Skin epidermis (tissue), 12 donors: Measurements from ENCODE around the gene RAB3C.

ENCODE experiments used
- H3K27ac ChIP-seq, 21 experiments: fragments of 200-600 bp; sonication (generic) in 11 of 21; one replicate each; pipeline ENCODE4 v1.5.0; 2020; ENCODE audit warnings: mild to moderate bottlenecking in 3 of 21, inconsistent platforms in 2 of 21, moderate library complexity in 2 of 21
- H3K4me3 ChIP-seq, 7 experiments: fragments of 200-600 bp; sonication (generic) in 2 of 7; one replicate each; pipeline ENCODE4 v1.5.0; 2020; ENCODE audit warnings: inconsistent platforms in 2 of 7, mild to moderate bottlenecking in 2 of 7, moderate library complexity in 1 of 7

Gene RAB3C

DNA sequence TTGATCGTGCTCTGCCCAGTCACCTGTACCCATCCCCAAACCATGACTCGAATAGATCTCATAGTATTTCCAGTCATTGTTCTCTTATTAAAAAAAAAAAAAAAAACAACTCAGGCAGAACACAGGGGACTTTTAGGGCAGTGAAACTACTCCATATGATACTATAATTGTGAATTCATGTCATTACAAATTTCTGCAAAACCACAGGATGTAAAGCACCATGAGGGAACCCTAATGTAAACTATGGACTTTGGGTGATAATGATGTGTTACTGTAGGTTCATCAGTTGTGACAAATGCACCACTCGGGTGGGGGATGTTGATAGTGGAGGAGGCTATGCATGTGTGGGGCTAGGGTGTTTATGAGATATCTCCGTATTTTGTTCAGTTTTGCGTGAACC lies 133.8 kb downstream of the RAB3C start:
- H3K4me3 ChIP-seq = no peak overlapping the region
- no peak overlapping the region for H3K27ac ChIP-seq

DNA sequence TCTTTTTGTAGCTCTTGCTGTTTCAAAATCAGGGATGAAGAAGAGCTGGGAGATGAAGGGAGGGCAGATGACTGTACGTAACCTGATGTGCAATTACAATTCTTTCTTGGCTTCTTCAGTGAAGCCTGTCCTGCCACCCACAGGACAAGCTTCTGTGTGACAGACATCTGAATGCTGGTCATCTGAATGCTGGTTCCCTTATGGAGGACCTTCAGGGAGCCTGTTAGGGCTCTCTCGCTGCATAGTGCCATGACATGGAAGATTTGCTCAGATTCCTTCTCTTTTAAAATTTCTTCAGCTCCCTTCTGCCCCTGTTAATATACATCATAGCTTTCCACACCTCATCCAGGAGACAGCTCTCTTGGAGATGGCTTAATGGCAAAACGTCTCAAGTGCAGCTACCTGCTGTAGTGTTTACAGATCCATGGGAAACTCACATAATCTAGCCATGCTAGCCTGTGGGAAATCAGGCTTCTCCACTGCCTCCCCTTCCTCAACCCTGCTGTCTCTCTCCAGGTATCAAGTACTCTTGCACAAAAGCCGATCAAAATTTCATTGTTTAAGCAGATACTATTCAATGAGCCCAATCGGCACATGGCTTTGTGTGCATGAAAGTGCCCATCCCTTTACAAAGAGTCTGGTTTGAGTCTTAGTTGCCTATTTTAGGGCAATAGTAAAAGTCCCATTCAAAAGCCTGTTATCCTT lies 134.6 kb downstream of the RAB3C start:
- Histone ChIP-seq H3K4me3 (no peak overlapping the region), H3K27ac (no peak overlapping the region)

DNA sequence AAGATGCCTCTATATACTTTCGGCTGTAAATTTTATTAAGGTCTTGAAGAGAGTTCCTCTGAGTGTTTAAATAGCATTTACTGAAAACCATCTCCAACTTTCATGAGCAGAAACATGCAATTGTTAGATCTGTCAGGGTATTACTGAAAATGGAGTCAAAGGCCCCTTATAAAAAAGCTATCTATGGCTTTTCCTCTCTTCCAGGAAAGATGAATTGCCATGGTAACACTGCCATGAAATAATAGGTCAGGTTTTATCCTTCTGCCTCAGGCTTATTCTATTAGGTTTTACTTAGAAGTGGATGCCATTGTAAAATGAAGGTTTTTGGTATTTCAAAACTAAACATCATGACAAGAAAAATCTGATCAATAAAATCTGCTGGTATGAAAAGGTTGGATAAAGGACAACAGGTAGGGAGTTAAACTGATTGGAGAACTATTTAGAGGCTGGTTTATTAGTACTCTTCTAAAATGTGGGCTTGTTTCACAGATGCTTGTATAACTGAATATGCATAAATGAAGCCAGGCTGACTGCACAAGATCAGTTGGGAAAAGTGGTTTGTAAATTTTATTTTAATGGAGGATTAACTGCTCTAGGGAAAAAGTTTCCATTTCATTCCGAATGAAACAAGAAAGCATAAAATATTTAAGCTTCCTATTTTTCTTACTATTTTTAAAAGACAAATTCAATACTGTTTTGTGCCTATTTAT lies 135.5 kb downstream of the RAB3C start:
- Histone ChIP-seq H3K4me3 (no peak overlapping the region), H3K27ac (no peak overlapping the region)

DNA sequence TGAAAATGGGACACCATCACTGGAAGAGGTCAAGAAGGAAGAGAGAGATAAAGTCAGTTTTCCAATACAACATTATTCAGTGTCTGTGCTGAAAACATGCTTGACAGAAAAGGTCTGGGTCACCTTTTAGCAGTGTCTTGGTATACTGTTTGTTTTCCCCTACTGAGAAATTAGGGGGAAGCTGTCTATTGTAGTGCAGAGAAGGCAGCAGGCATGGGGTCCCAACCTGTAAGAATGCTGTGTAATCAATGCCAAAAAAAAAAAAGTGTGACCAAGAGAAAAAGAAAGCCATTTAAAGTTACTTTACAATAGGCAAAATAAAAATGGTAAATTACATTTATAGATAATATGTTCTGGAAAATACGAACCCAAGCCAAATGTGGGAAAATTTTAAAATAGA lies 139.3 kb downstream of the RAB3C start:
- H3K27ac ChIP-seq = no peak overlapping the region
- H3K4me3 ChIP-seq = no peak overlapping the region

DNA sequence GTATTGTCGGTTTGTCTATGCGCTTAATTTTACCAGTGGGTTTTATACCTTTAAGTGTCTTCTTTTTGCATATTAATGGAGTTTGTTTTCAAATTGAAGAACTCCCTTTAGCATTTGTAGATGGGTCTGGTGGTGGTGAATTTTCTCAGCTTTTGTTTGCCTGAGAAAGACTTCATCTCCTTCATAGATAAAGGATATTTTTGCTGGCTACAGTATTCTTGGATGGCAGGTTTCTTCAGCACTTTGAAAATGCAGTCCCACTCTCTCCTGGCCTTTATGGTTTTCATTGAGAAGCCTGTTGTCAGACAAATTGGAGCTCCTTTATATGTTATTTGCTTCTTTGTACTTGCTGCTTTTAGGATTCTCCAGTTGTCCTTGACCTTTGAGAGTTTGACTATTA lies 142.1 kb downstream of the RAB3C start:
- Histone ChIP-seq H3K4me3 (no peak overlapping the region), H3K27ac (no peak overlapping the region)

DNA sequence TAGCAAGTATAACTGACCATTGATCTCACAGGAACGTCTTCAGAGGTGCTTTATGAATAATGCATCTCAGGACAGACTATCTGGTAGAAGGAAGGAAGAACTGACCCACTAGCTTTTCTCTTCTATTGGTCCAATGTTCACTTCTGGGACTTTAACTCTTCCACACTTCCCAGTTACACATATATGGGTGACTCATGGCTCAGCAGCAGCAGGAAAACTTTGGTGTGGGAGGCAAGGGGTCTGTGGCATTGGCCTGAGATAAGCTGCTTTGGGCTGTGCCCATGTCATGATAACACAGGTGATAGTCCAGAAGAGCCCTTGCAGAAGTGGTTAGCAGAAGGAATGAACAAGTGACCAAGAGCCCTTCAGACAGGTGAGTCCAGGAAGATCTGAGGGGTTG lies 148.8 kb downstream of the RAB3C start:
- Histone ChIP-seq H3K27ac (no peak overlapping the region), H3K4me3 (no peak overlapping the region)

DNA sequence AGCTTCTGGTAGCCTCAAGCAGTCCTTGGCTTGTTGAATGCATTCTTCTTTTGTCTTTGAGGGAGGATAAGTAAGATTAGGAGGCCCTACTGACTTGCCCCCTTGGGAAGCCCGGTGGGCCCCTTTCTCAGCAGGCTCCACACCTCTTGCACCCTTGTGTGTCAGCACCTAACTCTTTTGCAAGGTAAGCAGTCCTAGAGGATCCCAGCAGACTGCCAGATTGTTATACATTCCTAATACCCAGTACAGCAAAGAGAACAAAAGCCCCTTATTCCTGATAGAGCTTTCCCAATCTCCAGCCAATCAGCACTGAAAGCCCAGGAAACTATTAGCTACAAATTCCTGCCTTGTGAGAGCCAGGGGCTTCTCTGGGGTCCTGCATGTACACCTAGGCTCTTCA lies 152.8 kb downstream of the RAB3C start:
- no peak overlapping the region for H3K27ac ChIP-seq
- H3K4me3 ChIP-seq = no peak overlapping the region

DNA sequence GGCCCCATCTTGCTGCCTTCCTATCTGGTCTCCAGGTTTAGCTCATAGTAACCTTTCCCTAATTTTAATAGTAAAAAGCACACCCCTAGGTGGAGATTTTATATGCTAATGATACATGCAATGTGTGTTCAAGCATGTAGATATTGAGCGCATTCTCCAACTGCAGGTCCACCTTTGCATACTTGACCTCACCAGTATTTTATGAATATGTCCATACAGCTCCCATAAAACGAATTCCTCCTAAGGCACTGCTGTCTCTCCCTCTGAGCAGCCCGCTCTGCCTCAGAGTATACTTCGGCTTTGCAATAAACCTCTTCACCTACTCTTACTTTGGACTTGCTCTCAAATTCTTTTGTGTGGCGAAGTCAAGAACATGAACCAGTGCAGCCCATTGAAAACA lies 153.3 kb downstream of the RAB3C start:
- Histone ChIP-seq H3K4me3 (no peak overlapping the region), H3K27ac (no peak overlapping the region)

DNA sequence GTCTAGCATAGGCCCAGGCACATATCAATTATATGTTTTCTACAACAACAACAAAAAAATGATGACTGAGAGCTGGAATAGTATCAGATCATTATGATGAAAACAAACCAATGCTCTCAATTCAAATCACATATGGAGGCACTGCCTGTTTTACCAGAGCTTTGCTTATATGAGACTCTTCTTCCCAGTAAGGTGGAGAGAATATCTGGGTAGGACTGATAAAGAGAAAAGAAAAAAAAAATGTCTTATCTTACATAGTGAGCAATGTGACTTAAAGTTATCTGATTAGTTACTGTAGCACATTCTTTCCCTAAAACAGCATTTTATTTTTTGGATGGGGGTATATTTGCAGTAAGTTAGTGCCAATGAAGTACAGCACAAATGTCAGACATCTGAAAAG lies 154.8 kb downstream of the RAB3C start:
- H3K27ac ChIP-seq = no peak overlapping the region
- H3K4me3 ChIP-seq = no peak overlapping the region

DNA sequence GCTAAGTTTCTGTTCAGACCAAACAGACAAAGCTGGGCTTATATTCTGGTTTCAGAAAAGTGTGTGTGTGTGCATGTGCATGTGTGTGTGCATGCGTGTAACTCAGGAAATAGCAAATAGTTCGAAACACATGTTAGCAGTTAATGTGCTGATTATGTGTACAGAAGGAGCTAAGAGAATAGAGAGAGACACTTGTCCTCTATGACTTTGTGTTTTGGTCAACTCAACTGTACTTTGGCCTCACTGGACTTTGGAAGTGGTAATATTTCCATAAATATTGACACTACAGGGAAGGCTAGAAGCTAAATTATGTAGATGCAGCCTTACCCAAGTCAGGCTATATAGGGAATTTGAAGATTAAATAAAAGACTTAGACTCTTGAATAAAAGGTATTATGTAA lies 155.5 kb downstream of the RAB3C start:
- H3K27ac ChIP-seq = no peak overlapping the region
- H3K4me3 ChIP-seq = no peak overlapping the region

DNA sequence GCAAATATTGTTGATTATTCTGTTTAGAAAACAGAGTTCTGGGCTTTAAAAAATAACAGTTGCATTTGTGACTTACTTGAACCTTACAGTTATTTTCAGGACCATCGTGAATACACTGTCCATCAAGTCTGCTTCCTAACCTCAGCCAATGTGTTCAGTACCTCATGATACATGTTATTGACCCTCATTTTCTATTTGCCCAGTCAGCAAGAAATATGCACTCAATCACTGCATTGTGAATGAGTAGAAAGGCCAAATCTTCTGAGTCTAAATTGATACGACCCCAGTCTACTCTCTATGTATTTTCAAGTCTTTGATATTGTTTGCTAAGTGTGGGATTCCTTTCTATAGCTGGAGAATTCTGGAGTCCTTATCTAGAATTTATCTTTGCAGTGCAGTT lies 156.2 kb downstream of the RAB3C start:
- Histone ChIP-seq H3K4me3 (no peak overlapping the region), H3K27ac (no peak overlapping the region)

DNA sequence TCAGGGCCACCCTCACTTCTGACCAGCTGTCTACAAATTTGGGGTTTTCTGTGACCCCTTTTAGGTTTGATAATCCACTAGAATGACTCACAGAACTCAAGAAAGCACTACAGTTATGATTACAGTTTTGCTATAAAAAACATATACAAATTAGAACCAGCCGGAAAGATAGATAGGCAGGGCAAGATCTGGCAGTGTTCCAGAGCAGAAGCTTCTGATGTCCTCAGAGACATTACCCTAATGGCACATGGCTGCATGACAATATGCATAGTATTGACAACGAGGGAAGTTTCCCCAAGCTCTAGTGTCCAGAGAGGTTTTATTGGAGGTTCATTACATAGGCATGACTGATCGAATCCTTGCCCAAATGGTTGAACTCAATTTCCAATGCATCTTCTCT lies 158.1 kb downstream of the RAB3C start:
- Histone ChIP-seq H3K27ac (no peak overlapping the region), H3K4me3 (no peak overlapping the region)

DNA sequence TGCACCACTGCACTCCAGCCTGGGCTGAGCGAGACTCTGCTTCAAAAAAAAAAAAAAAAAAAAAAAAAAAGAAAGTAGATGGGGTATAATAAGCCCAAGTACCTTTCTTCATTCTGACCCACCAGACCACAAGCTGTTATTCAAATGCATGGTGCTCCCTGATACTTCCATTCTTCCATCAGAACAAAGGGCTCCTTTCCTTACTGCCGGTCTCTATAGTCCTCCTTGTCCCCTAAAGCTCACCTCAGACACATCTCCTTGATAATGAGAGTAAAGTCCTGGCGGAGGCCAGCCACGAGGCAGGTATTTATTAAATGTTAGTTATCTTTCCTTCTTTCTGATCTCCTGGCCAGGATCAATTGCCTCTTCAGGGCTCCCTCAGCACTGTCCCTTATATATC lies 162.5 kb downstream of the RAB3C start:
- no peak overlapping the region for H3K27ac ChIP-seq
- no peak overlapping the region for H3K4me3 ChIP-seq

DNA sequence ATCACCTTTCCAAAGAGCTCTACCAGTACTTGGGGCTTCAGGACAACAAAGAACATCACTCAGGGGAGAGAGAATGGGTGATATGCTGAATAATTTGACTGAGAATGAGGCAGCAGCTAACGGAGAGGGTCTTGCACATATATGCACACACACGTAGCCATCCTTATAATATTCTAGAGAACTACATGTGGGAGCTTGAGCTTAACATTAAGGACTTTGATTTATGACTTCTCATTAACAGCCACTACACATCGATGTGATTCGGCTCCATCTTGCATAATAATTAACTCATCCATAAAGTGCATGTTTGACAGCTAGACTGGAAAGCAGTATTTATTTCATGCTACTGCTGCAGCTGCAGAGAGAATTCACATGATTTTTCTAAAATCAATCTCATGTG lies 163.4 kb downstream of the RAB3C start:
- no peak overlapping the region for H3K27ac ChIP-seq

DNA sequence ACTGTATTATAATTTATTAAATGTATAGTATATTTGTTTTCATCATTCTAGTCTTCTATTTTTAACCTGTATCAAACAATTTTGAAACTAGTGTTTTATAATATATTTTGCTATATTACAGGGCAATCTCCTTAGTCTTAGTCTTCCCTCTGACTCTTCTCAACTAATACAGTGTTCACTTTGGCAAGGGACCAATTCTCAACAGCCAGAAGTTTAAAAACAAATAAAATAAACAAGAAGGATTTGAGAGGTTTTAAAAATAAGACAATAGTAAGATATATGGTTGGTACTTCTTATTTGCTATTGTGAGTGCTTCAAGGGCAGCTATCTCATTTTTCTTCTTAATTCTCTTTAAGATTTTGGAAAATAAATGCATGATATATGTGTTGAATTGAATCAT lies 167.2 kb downstream of the RAB3C start:
- H3K4me3 ChIP-seq = no peak overlapping the region
- H3K27ac ChIP-seq = no peak overlapping the region

More for the DNA sequence above, 163.4 kb downstream of the RAB3C start:
- H3K4me3 ChIP-seq = no peak overlapping the region

DNA sequence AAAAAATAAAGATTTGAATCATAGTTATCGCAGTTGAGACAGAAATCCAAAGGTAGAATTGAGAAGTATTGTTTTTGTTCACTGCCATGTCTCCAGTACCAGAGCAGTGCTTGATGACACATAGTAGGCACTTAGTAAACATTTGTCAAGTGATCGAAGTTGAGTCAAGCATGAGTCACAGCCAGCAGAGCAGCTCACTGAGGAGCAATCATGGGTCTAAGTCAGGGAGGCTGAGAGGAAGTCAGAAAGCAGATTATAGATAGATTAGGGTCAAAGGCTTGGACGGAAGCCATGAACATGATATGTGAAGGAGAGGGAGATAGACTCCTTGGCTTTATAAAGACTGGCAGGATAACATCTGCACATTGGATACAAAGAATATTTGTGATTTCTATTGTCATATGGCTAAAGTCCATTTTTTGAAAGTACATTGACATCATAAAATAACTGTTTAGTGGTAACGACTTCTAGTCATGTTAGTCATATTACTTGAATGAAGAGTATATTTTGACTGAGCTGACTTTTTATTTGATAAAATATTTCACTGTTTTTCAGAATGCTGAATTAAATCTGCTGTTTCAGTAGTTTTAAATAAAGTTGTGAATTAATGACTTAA lies 168.5 kb downstream of the RAB3C start:
- Histone ChIP-seq H3K4me3 (no peak overlapping the region), H3K27ac (no peak overlapping the region)

DNA sequence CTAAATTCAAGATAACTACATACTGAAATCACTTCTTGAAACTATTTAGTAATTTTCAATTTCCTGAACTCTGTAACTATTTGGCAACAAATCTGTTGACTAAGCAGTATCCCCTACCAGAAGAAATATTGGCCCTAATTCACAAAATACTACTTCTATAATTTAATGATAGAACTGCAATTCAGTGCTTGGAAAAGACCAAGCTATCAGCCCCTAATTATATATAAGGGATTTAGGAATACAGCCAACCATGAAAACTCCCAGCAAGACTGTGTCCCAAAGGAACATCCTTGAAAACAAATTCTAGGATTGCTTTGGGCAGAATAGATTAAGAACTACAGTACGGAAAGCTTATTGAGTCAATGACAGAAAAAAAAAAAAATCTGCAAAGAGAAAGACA lies 169.2 kb downstream of the RAB3C start:
- Histone ChIP-seq H3K27ac (no peak overlapping the region), H3K4me3 (no peak overlapping the region)

DNA sequence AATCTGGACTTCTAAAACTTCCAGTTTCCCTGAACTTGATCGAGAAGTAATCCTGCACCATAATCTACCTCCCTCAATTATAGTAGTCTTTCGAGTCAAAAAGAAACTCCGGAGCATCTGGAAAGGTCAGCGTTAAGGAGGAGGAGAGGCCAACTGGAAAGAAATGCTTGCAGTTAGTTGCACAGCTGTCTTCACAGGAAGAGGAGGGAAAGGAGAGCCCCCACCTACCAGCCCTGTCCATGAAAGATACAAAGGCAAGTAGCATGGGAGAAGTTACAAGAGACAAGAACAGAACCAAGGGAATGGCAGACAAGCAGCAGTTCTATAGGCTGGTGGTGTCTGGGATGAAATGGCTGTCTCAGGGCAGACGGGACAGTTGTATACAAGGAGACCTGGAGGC lies 170.6 kb downstream of the RAB3C start:
- H3K27ac ChIP-seq = no peak overlapping the region
- H3K4me3 ChIP-seq = no peak overlapping the region

DNA sequence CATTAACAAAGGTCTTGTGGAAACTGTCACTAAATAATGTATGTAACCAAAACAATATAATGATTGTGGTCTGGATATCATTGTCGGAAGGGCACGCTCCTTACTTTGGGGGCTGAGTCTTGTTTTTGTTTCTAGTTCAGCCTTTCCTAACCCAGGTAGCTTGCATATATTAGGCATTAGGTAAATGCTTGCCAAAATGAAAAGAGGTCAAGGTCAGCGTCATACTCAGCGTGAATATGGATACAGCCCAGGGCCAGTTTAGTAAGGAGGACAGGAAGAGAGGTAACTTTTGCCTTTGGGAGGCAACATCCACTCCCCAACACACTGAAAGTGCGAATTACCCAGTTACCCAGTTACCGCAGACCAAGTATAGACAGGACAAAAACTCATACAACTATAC lies 171.4 kb downstream of the RAB3C start:
- H3K4me3 ChIP-seq = no peak overlapping the region
- H3K27ac ChIP-seq = no peak overlapping the region

DNA sequence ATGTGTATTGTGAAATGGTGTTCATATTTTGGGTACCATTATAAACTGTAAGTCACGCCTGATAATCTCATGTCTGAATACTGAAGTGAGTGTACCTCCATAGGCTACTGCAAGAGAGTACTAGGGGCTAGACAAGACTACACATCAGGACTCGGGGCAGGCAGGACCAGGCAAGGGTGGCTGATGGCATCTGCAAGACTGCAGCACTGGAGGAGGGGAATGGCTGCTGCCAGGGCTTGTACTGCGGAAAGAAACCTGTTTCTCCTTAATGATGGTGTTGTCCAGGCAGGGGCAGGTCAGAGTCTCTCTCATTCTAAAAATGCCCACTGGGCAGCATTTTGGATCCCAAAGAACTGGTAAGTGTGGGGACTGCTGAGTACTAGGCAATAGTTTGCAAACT lies 172.5 kb downstream of the RAB3C start:
- no peak overlapping the region for H3K4me3 ChIP-seq
- H3K27ac ChIP-seq = no peak overlapping the region

DNA sequence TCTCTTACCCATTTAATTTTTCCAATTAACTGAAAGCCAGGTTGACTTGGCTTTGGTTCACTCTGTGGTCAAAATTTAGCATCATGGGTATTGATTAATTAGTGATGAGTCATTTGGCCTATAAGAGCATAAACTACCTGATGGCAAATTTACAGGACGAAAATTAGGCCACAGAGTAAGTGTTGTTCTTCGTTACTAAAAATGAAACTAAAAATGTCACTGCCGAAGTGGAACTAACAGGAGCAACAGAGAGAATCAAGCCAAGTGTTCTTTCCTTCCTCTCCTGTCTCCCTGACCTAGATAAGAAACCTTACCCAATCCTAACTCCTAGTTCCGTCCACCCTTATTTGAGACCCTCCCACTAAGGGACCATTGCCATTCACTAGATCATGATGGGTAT lies 176.9 kb downstream of the RAB3C start:
- peak overlapping the region in 3 of 7 experiments; percentile 3 to 17 (median 11) for H3K4me3 ChIP-seq
- H3K27ac ChIP-seq = peak overlapping the region in 5 of 21 experiments; percentile 8 to 58 (median 17)
